K562 (cell line): ENCODE measurements around the gene ZAP70. TPM values are rescaled to one million over a fixed set of nuclear protein-coding genes. Genes with fewer than 3 reads are reported as not detected.

Experiments
- ATAC-seq: fragments of 200-7000 bp; cut with Tn5 transposase; 3 replicates; pipeline ENCODE4 v1.9.1; 2020; ENCODE audit warnings: moderate library complexity
- BruUV-seq: library from RNA; stranded (reverse); fragments of 400-500 nt; replicated peaks from 2 replicates; lab custom pipeline; 2021; lab: Mats Ljungman, UMichigan
- CTCF ChIA-PET: fragments of 300-600 bp; formaldehyde crosslinking; extraction: SDS; loops from one replicate; lab custom pipeline; 2021; ENCODE audit warnings: low intra/inter-chr PET ratio; lab: Yijun Ruan, JAX
- POLR2A ChIA-PET: fragments of 300-600, 350-650 bp; sonication (Branson Sonifier 250); formaldehyde crosslinking; extraction: SDS; loops from one replicate; lab custom pipeline; 2021; ENCODE audit warnings: antibody characterized with exemption, inconsistent platforms; lab: Yijun Ruan, JAX
- DNase-seq, 4 experiments: peaks; one replicate each; pipeline versions ENCODE4 v3.0.0 to v3.0.0-alpha.2; 2011 to 2018; ENCODE audit warnings: low spot score in 3 of 4, mixed read lengths in 3 of 4; ENCODE audit errors: extremely low read depth in 1 of 4
- FAIRE-seq: peaks from 2 replicates; lab custom pipeline; 2011; peaks lifted over from hg19 to GRCh38; lab: Jason Lieb, UNC
- H2AFZ ChIP-seq: 2 replicates; pipeline ENCODE4 v1.6.0; 2011; ENCODE audit warnings: low read depth, low read length, control low read depth, inconsistent platforms
- H3K27ac ChIP-seq: fragments of 200-600 bp; 3 replicates; pipeline ENCODE4 v1.8.0; 2011; ENCODE audit warnings: low read depth, mild to moderate bottlenecking, control low read depth, inconsistent platforms, low read length, moderate library complexity, mixed read lengths; ENCODE audit errors: extremely low read depth
- H3K27me3 ChIP-seq, 2 experiments: fragments of 300-600 bp in 1 of 2; 2 replicates in 1 of 2; 3 replicates in 1 of 2; pipeline versions ENCODE4 v1.6.0 to v1.8.0; 2011; ENCODE audit warnings: inconsistent platforms in 2 of 2, low read length in 2 of 2, mild to moderate bottlenecking in 1 of 2, mixed read lengths in 1 of 2, moderate library complexity in 1 of 2; ENCODE audit not compliant: control insufficient read depth in 2 of 2, insufficient read depth in 2 of 2
- H3K36me3 ChIP-seq: fragments of 300-600 bp; 3 replicates; pipeline ENCODE4 v1.8.0; 2011; ENCODE audit warnings: mild to moderate bottlenecking, low read length, inconsistent platforms; ENCODE audit not compliant: control insufficient read depth, insufficient read depth
- H3K4me1 ChIP-seq, 2 experiments: fragments of 200-600 bp in 1 of 2; replicated peaks in 1 of 2; 2 replicates in 1 of 2; 3 replicates in 1 of 2; pipeline versions ENCODE4 v1.5.1 to v1.8.0; 2011; ENCODE audit warnings: inconsistent platforms in 2 of 2, low read length in 2 of 2, mild to moderate bottlenecking in 1 of 2, mixed read lengths in 1 of 2, moderate library complexity in 1 of 2; ENCODE audit not compliant: control insufficient read depth in 2 of 2, insufficient read depth in 2 of 2
- H3K4me2 ChIP-seq: 2 replicates; pipeline ENCODE4 v1.6.1; 2011; ENCODE audit warnings: low read length, control low read depth, inconsistent platforms, mixed read lengths; ENCODE audit not compliant: insufficient read depth
- H3K4me3 ChIP-seq: fragments of 200-600 bp; sonication (generic), shearing (Covaris generic); 2 replicates; pipeline ENCODE4 v1.5.1; 2016; ENCODE audit warnings: control low read depth, inconsistent platforms
- H3K79me2 ChIP-seq: fragments of 200-600 bp; 3 replicates; pipeline ENCODE4 v1.8.0; 2011; ENCODE audit warnings: low read length, inconsistent platforms; ENCODE audit not compliant: control insufficient read depth, insufficient read depth
- H3K9ac ChIP-seq, 2 experiments: 2 replicates each; pipeline versions ENCODE4 v1.6.0 to v1.6.1; 2011; ENCODE audit warnings: low read depth in 2 of 2, low read length in 2 of 2, control low read depth in 1 of 2, inconsistent platforms in 1 of 2, mild to moderate bottlenecking in 1 of 2, mixed read lengths in 1 of 2; ENCODE audit not compliant: insufficient read depth in 1 of 2
- H3K9me1 ChIP-seq: one replicate; pipeline ENCODE4 v1.6.0; 2011; ENCODE audit warnings: inconsistent platforms, mild to moderate bottlenecking, low read length, moderate library complexity; ENCODE audit not compliant: control insufficient read depth, insufficient read depth
- H3K9me3 ChIP-seq: replicated peaks from 2 replicates; pipeline ENCODE4 v1.5.1; 2011; ENCODE audit warnings: low read depth, low read length, inconsistent platforms; ENCODE audit not compliant: control insufficient read depth, insufficient read depth
- H4K20me1 ChIP-seq: replicated peaks from 2 replicates; pipeline ENCODE4 v1.6.1; 2011; ENCODE audit warnings: low read length, inconsistent platforms, mixed read lengths; ENCODE audit not compliant: control insufficient read depth, insufficient read depth
- ARID4B ChIP-seq: sonication (generic); formaldehyde crosslinking; IDR thresholded peaks from 2 replicates; pipeline ENCODE4 v1.8.0; 2022; ENCODE audit warnings: mild to moderate bottlenecking, missing genetic modification reagents
- CGGBP1 ChIP-seq: fragments of 250-450 bp; sonication (Bioruptor Pico); IDR thresholded peaks from 2 replicates; pipeline ENCODE4 v1.9.0; 2021; ENCODE audit warnings: mild to moderate bottlenecking
- CSDE1 ChIP-seq, 2 experiments: fragments of 450-650 bp; IDR thresholded peaks; 2 replicates each; pipeline ENCODE4 v1.6.1; 2016; ENCODE audit warnings: mild to moderate bottlenecking in 1 of 2
- FOXJ2 ChIP-seq: fragments of 200-800 bp; sonication (Bioruptor generic); IDR thresholded peaks from 2 replicates; pipeline ENCODE4 v1.6.1; 2016; ENCODE audit warnings: missing genetic modification characterization, missing compliant biosample characterization
- GTF2F1 ChIP-seq: IDR thresholded peaks from 2 replicates; pipeline ENCODE4 v1.6.1; 2011; ENCODE audit warnings: low read depth, low read length, improper control_type of control experiment
- HES1 ChIP-seq: fragments of 450-650 bp; IDR thresholded peaks from 2 replicates; pipeline ENCODE4 v1.6.1; 2016; ENCODE audit warnings: low read depth, mild to moderate bottlenecking, moderate library complexity
- L3MBTL2 ChIP-seq: fragments of 450-650 bp; IDR thresholded peaks from 2 replicates; pipeline ENCODE4 v1.6.1; 2016; ENCODE audit warnings: mild to moderate bottlenecking, moderate library complexity
- PHF8 ChIP-seq: fragments of 200-600 bp; sonication (generic); IDR thresholded peaks from 2 replicates; pipeline ENCODE4 v1.6.1; 2012; ENCODE audit warnings: mixed run types, mild to moderate bottlenecking, inconsistent platforms, low read length, moderate library complexity, borderline replicate concordance
- SIN3B ChIP-seq: fragments of 450-650 bp; IDR thresholded peaks from 2 replicates; pipeline ENCODE4 v1.6.1; 2017; ENCODE audit warnings: low read depth, mild to moderate bottlenecking, moderate library complexity
- SNAPC5 ChIP-seq: fragments of 250-450 bp; sonication (Bioruptor Pico); IDR thresholded peaks from 2 replicates; pipeline ENCODE4 v1.8.0; 2021; ENCODE audit warnings: moderate library complexity, mild to moderate bottlenecking, inconsistent platforms
- STAT5B ChIP-seq: fragments of 250-450 bp; sonication (Bioruptor Pico); IDR thresholded peaks from 2 replicates; pipeline ENCODE4 v1.8.0; 2021; ENCODE audit warnings: mild to moderate bottlenecking, inconsistent platforms
- TCF7 ChIP-seq: sonication (generic); IDR thresholded peaks from 2 replicates; pipeline ENCODE4 v1.6.1; 2016; ENCODE audit warnings: antibody characterized with exemption, borderline replicate concordance
- ZBTB7A ChIP-seq: IDR thresholded peaks from 2 replicates; pipeline ENCODE4 v1.6.1; 2011; ENCODE audit warnings: low read depth, mild to moderate bottlenecking, low read length, moderate library complexity, borderline replicate concordance; ENCODE audit not compliant: control insufficient read depth
- ZC3H8 ChIP-seq: fragments of 450-650 bp; IDR thresholded peaks from 2 replicates; pipeline ENCODE4 v1.6.1; 2017
- ZFP1 ChIP-seq: fragments of 450-650 bp; formaldehyde crosslinking; IDR thresholded peaks from 2 replicates; pipeline ENCODE4 v1.4.0; 2020; ENCODE audit warnings: mild to moderate bottlenecking, mixed read lengths
- ZNF280A ChIP-seq: fragments of 450-650 bp; IDR thresholded peaks from 2 replicates; pipeline ENCODE4 v1.6.1; 2018; ENCODE audit warnings: mild to moderate bottlenecking, low read depth; ENCODE audit not compliant: partially characterized antibody
- ZNF282 ChIP-seq: sonication (generic); formaldehyde crosslinking; IDR thresholded peaks from 2 replicates; pipeline ENCODE4 v1.8.1; 2023; ENCODE audit warnings: missing genetic modification reagents
- WGBS: fragments of 100-300 bp; shearing (Covaris generic); methylation state at CpG from one replicate; pipeline ENCODE4 v1.1.6; 2016; ENCODE audit warnings: low coverage, mixed read lengths; ENCODE audit not compliant: insufficient coverage; ENCODE audit errors: missing lambda C conversion rate; 5-methylcytosine and 5-hydroxymethylcytosine counted together
- in situ Hi-C: fragments of 300-500 bp; cut with MboI; formaldehyde crosslinking; loops from 4 replicates; pipeline ENCODE4 v1.15.0; 2018; ENCODE audit warnings: inconsistent platforms, mixed read lengths
- intact Hi-C: fragments of 100-400 bp; cut with micrococcal nuclease; formaldehyde crosslinking; loops from 2 replicates; pipeline ENCODE4 v1.14.2; 2022
- polyA plus RNA-seq, 8 experiments: library from polyadenylated mRNA; depleted of rRNA in 4 of 8; stranded (reverse) in 5 of 8; unstranded in 3 of 8; fragments of >200 nt; fragmentation: Nextera tagmentation in 2 of 8; fragmentation: Illumina TruSeq in 1 of 8; extraction: Ambion mirVana in 2 of 8; extraction: Trizol in 1 of 8; gene quantifications; 2 replicates each; pipeline versions ENCODE4 v1.2.1 to v1.2.3, GENCODE V29; 2011 to 2014; ENCODE audit warnings: inconsistent platforms in 1 of 8, missing spikeins in 1 of 8
- total RNA-seq, 7 experiments: library from RNA; depleted of rRNA in 6 of 7; stranded (reverse); fragments of >200 nt in 6 of 7; fragmentation: Illumina TruSeq in 2 of 7; extraction: Trizol in 2 of 7; gene quantifications; 2 replicates each; pipeline versions ENCODE4 v1.2.1 to v1.2.3, GENCODE V29; 2011 to 2021; ENCODE audit warnings: low replicate concordance in 1 of 7

The ZAP70 gene
- total and polyA plus RNA-seq, 9 of the 15 experiments (the other 6 are each of a cell fraction or from before 2014, with no cell fraction given): 0.06 to 0.80 (median 0.21) TPM; not detected in 1

- Histone ChIP-seq H3K9ac (peak overlapping the region; percentile 86 to 98), H3K27me3 (no peaks in the 10 kb centered on the region), H3K4me2 (peak overlapping the region; percentile 97), H3K9me1 (peaks cover 3% of the 10 kb centered on the region), H3K4me3 (peak overlapping the region; percentile 66), H3K4me1 (peaks cover 21 to 44% of the 10 kb centered on the region in 2 experiments; a peak in 4 of 5 replicates), H2AFZ (peak overlapping the region; percentile 53), H3K79me2 (peaks cover 45% of the 10 kb centered on the region), H3K36me3 (peaks cover 34% of the 10 kb centered on the region; the same call in 2 of the 3 replicates), H3K27ac (peak overlapping the region; percentile 98), H4K20me1 (no peaks in the 10 kb centered on the region; the same call in 1 of the 2 replicates), H3K9me3 (no peaks in the 10 kb centered on the region)
- WGBS: 1% methylated on average over 18 of the region's 46 CpGs
- no TSS peak for BruUV-seq
- peak in 1 of 4 experiments; percentile 85 for DNase-seq
- ChIA-PET CTCF (interaction anchor here (0.7 to 2.4 kb wide), 4 partner anchors 33 to 73 kb away, joined by 3 to 15 read pairs (median 4); no protein-coding TSS in a partner anchor), POLR2A (interaction anchor here (0.6 to 4.9 kb wide), 10 partner anchors 9 to 165 kb away, joined by 3 to 135 read pairs (median 6); partner anchors contain the start of genes ANKRD36B and COX5B)
- intact Hi-C loops (no loop called here), in situ Hi-C loops (no loop called here)
- no peak for ATAC-seq
- no peak for FAIRE-seq
- TF ChIP-seq L3MBTL2 (no peak), FOXJ2 (no peak), GTF2F1 (no peak), ZC3H8 (no peak), ZBTB7A (peak; percentile 92; the same call in 1 of the 2 replicates), ZNF282 (no peak), PHF8 (peak; percentile 68; the same call in 1 of the 2 replicates), ZNF280A (no peak), SIN3B (peak; percentile 51; the same call in 1 of the 2 replicates), HES1 (no peak), CGGBP1 (no peak), STAT5B (CRISPR knock-in tag) (no peak), ZFP1 (no peak), ARID4B (CRISPR knock-in tag) (no peak), CSDE1 (IDR thresholded peaks at IDR 0.05) (no peak), TCF7 (no peak), SNAPC5 (CRISPR knock-in tag) (no peak)
Measured at GRCh38 chr2:97663626-97663961, 49.8 kb upstream of the ZAP70 start.
